NCI-H1048 (cell line): Measurements from ENCODE around the gene RFX6.

Experiments
- DNase-seq: peaks from one replicate; lab custom pipeline; 2025; lab: John Stamatoyannopoulos, UW

The RFX6 gene

DNA sequence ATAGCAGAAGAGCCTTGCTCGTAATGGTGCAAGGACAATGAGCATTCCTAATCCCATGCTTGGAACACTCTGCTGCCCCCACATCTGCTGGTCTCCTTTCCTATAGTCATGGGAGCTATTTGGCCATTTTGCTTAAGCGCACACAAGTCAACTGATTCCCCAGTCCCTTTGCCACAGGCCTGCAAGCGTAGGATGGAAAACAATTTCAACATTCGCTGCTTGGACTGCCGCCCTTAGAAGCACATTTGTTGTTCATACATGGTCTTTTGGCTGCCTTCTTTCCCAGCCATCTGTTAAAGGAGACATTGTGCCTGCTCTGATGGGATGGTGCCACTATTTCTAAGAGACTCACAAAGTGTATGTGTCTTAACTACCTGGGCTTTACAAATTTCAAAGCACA is 96.9 kb downstream of the RFX6 start:
- no peak for DNase-seq

DNA sequence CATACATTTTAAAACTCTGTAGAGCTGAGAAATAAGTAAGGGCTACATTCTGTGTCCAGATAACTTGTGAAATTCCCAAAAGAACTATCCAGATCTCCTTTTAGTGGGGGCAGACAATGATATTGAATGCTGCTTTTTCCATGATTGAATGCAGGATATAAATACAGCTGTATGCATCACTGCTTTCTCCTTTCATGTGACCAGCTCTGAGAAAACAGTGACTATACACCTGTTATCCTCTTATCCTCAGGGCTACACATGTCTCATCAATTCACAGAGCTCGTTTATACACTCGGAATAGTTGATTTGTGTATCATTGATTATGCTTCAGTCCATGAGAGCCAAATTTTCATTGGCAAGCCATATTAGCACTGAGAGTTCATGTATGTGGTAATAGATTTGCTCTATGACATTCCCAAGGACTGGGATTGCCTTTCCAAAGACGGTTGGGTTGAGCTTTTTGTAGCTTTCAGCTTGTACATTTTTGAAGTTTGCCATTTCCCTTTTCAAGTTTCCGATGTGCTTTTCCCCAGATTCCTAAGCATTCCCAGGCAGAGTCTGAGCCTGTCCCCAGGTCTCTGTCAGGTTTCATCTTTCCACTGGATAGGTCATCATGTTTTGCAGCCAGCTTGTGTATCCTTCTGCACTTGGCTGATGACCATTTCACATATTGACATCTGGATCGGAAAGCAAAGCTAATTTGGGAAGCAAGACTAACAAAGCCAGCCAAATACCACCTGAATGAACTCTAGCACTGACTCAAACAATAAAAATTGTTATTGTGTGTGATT is 97.7 kb downstream of the RFX6 start:
- DNase-seq: no peak

DNA sequence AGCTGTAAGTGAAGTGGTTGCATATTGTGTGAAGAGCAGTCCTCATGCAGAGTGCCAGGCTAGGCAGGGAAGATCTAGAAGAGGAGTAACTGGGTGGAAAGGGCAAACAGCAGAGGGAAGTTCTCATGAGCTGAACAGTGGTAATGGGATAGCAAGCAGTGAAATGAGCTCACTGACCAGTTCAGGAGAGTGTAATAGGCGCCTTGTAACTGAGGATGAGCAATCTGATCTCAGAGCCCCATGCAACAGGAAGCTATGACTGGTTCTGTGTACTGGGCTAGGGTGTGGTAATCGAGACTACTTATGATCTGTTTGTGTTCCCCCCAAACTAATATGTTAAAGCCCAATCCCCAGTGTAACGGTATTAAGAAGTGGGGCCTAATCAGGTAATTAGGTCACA is 98.6 kb downstream of the RFX6 start:
- no peak for DNase-seq

- DNase-seq: no peak
Measured at GRCh38 chr6:116979560-116979959, 102.5 kb downstream of the RFX6 start.
